Hepatocyte (in vitro differentiated cells): ENCODE measurements around the gene PLA2G12A. TPM values are rescaled to one million over a fixed set of nuclear protein-coding genes. Genes with fewer than 3 reads are reported as not detected.

Experiments
- DNase-seq: peaks from one replicate; pipeline ENCODE4 v3.0.0-alpha.2; 2016; ENCODE audit warnings: low spot score
- H2AFZ ChIP-seq: fragments of 200-600 bp; sonication (generic); 2 replicates; pipeline ENCODE4 v1.6.0; 2016; ENCODE audit warnings: antibody characterized with exemption, mild to moderate bottlenecking
- H3K27ac ChIP-seq: fragments of 200-600 bp; sonication (generic); 2 replicates; pipeline ENCODE4 v1.5.1; 2016; ENCODE audit warnings: mild to moderate bottlenecking
- H3K27me3 ChIP-seq: fragments of 200-600 bp; sonication (generic); 2 replicates; pipeline ENCODE4 v1.6.1; 2016
- H3K36me3 ChIP-seq: fragments of 200-600 bp; sonication (generic); replicated peaks from 2 replicates; pipeline ENCODE4 v1.5.1; 2016; ENCODE audit warnings: low read depth; ENCODE audit not compliant: insufficient read depth
- H3K4me1 ChIP-seq: fragments of 200-600 bp; sonication (generic); 2 replicates; pipeline ENCODE4 v1.5.1; 2016; ENCODE audit warnings: mild to moderate bottlenecking, moderate library complexity; ENCODE audit not compliant: insufficient read depth
- H3K4me2 ChIP-seq: fragments of 200-600 bp; sonication (generic); 2 replicates; pipeline ENCODE4 v1.6.0; 2016
- H3K4me3 ChIP-seq: fragments of 200-600 bp; sonication (generic); 2 replicates; pipeline ENCODE4 v1.5.1; 2016; ENCODE audit warnings: mild to moderate bottlenecking
- H3K79me2 ChIP-seq: fragments of 200-600 bp; sonication (generic); 2 replicates; pipeline ENCODE4 v1.6.0; 2017; ENCODE audit warnings: mild to moderate bottlenecking
- H3K9me2 ChIP-seq: fragments of 200-600 bp; sonication (generic); replicated peaks from 2 replicates; pipeline ENCODE4 v1.6.0; 2017; ENCODE audit warnings: mild to moderate bottlenecking; ENCODE audit not compliant: insufficient read depth
- H3K9me3 ChIP-seq: fragments of 200-600 bp; sonication (generic); 2 replicates; pipeline ENCODE4 v1.5.1; 2016; ENCODE audit warnings: low read depth, mild to moderate bottlenecking
- H4K20me1 ChIP-seq: fragments of 200-600 bp; sonication (generic); 2 replicates; pipeline ENCODE4 v1.6.0; 2016; ENCODE audit warnings: mild to moderate bottlenecking; ENCODE audit not compliant: insufficient read depth, poor library complexity, severe bottlenecking
- CTCF ChIP-seq: fragments of 200-600 bp; sonication (generic); IDR thresholded peaks from 2 replicates; pipeline ENCODE4 v1.5.1; 2016; ENCODE audit warnings: antibody characterized with exemption, mild to moderate bottlenecking; ENCODE audit not compliant: poor library complexity
- EZH2 ChIP-seq: fragments of 200-600 bp; sonication (generic); IDR thresholded peaks from 2 replicates; pipeline ENCODE4 v1.6.1; 2016; ENCODE audit warnings: antibody characterized with exemption, mild to moderate bottlenecking, borderline replicate concordance
- EZH2phosphoT487 ChIP-seq: fragments of 200-600 bp; sonication (generic); IDR thresholded peaks from one replicate; pipeline ENCODE4 v1.6.1; 2018; ENCODE audit warnings: antibody characterized with exemption, mild to moderate bottlenecking, low read depth, moderate library complexity; ENCODE audit not compliant: unreplicated experiment, severe bottlenecking
- WGBS: methylation state at CpG from one replicate; pipeline ENCODE4 v1.1.6; 2016; ENCODE audit warnings: low lambda C conversion rate; ENCODE audit errors: missing lambda C conversion rate; 5-methylcytosine and 5-hydroxymethylcytosine counted together
- polyA plus RNA-seq: library from polyadenylated mRNA; unstranded; fragments of >200 nt; fragmentation: Nextera tagmentation; extraction: Ambion mirVana; gene quantifications from 2 replicates; pipeline ENCODE4 v1.2.1, GENCODE V29; 2016
- total RNA-seq: library from RNA; depleted of rRNA; stranded (reverse); fragments of >200 nt; gene quantifications from 2 replicates; pipeline ENCODE4 v1.2.3, GENCODE V29; 2014

The PLA2G12A gene
- total and polyA plus RNA-seq, 2 experiments from 2014 or later: 32.7 to 91.4 TPM

GRCh38 chr4:109751852-109752251 is 22.0 kb upstream of the PLA2G12A start:
- Histone ChIP-seq H4K20me1 (no peaks in the 10 kb centered on the region), H3K9me3 (no peaks in the 10 kb centered on the region), H3K36me3 (no peaks in the 10 kb centered on the region), H3K79me2 (no peaks in the 10 kb centered on the region), H3K9me2 (no peaks in the 10 kb centered on the region), H3K4me2 (no peak overlapping the region), H3K4me3 (no peak overlapping the region), H2AFZ (no peak overlapping the region), H3K27ac (no peak overlapping the region), H3K27me3 (no peaks in the 10 kb centered on the region), H3K4me1 (no peaks in the 10 kb centered on the region)
- TF ChIP-seq CTCF (no peak), EZH2 (no peak), EZH2phosphoT487 (no peak)
- no peak for DNase-seq
- 85% methylated on average over 4 of the region's 4 CpGs for WGBS

- no peaks in the 10 kb centered on the region for H3K9me3 ChIP-seq
- no peaks in the 10 kb centered on the region for H3K79me2 ChIP-seq
- DNase-seq: no peak
- H3K4me2 ChIP-seq: no peak overlapping the region
- H4K20me1 ChIP-seq: no peaks in the 10 kb centered on the region
- no peaks in the 10 kb centered on the region for H3K9me2 ChIP-seq
- TF ChIP-seq CTCF: no peak
- TF ChIP-seq EZH2: no peak
- no peak for TF ChIP-seq EZH2phosphoT487
- 82% methylated on average over 4 of the region's 4 CpGs for WGBS
- no peaks in the 10 kb centered on the region for H3K4me1 ChIP-seq
- H3K27ac ChIP-seq: no peak overlapping the region
- no peak overlapping the region for H2AFZ ChIP-seq
- H3K4me3 ChIP-seq: no peak overlapping the region
- no peaks in the 10 kb centered on the region for H3K36me3 ChIP-seq
- no peaks in the 10 kb centered on the region for H3K27me3 ChIP-seq
These were observed 20.9 kb upstream of the PLA2G12A start for GRCh38 chr4:109750652-109751244.

- no peak for DNase-seq
- Histone ChIP-seq H3K79me2 (no peaks in the 10 kb centered on the region), H3K27me3 (no peaks in the 10 kb centered on the region), H3K36me3 (no peaks in the 10 kb centered on the region), H3K9me2 (no peaks in the 10 kb centered on the region), H3K4me3 (no peak overlapping the region), H2AFZ (no peak overlapping the region), H4K20me1 (no peaks in the 10 kb centered on the region), H3K4me2 (no peak overlapping the region), H3K9me3 (no peaks in the 10 kb centered on the region), H3K4me1 (no peaks in the 10 kb centered on the region), H3K27ac (no peak overlapping the region)
- WGBS: 82% methylated on average over 7 of the region's 7 CpGs
- no peak for TF ChIP-seq EZH2phosphoT487
These were observed 19.7 kb upstream of the PLA2G12A start for GRCh38 chr4:109749388-109750082.

- no peak for DNase-seq
- H3K27me3 ChIP-seq: no peaks in the 10 kb centered on the region
- TF ChIP-seq EZH2: no peak
- no peak for TF ChIP-seq CTCF
- no peak for TF ChIP-seq EZH2phosphoT487
These were observed 18.2 kb upstream of the PLA2G12A start for GRCh38 chr4:109748114-109748513.

More at GRCh38 chr4:109748114-109748513, 18.2 kb upstream of the PLA2G12A start:
- Histone ChIP-seq H3K9me2 (no peaks in the 10 kb centered on the region), H3K79me2 (no peaks in the 10 kb centered on the region), H3K27ac (no peak overlapping the region), H3K4me1 (no peaks in the 10 kb centered on the region), H3K36me3 (no peaks in the 10 kb centered on the region), H3K9me3 (no peaks in the 10 kb centered on the region), H3K4me3 (no peak overlapping the region), H4K20me1 (no peaks in the 10 kb centered on the region), H2AFZ (no peak overlapping the region), H3K4me2 (no peak overlapping the region)
- WGBS: 97% methylated on average over 1 of the region's 1 CpG
